SK-MEL-5 (cell line): ENCODE measurements around the gene INS. TPM values are rescaled to one million over a fixed set of nuclear protein-coding genes. Genes with fewer than 3 reads are reported as not detected.

Source experiments
- DNase-seq: peaks from one replicate; pipeline ENCODE4 v3.0.0-alpha.2; 2016; ENCODE audit warnings: low read depth, low spot score
- in situ Hi-C: cut with HindIII; loops from 2 replicates; pipeline ENCODE4 v1.10.0; 2016; ENCODE audit warnings: low sequenced_read_pairs, high pct_unique_total_duplicates, low pct_unique_long_range_greater_than_20kb
- total RNA-seq: library from RNA; depleted of rRNA; stranded (reverse); fragments of >200 nt; shearing (Covaris generic); gene quantifications from 2 replicates; pipeline ENCODE4 v1.2.3, GENCODE V29; 2014

Gene INS
- total RNA-seq, 1 experiment from 2014 or later = not detected

DNA sequence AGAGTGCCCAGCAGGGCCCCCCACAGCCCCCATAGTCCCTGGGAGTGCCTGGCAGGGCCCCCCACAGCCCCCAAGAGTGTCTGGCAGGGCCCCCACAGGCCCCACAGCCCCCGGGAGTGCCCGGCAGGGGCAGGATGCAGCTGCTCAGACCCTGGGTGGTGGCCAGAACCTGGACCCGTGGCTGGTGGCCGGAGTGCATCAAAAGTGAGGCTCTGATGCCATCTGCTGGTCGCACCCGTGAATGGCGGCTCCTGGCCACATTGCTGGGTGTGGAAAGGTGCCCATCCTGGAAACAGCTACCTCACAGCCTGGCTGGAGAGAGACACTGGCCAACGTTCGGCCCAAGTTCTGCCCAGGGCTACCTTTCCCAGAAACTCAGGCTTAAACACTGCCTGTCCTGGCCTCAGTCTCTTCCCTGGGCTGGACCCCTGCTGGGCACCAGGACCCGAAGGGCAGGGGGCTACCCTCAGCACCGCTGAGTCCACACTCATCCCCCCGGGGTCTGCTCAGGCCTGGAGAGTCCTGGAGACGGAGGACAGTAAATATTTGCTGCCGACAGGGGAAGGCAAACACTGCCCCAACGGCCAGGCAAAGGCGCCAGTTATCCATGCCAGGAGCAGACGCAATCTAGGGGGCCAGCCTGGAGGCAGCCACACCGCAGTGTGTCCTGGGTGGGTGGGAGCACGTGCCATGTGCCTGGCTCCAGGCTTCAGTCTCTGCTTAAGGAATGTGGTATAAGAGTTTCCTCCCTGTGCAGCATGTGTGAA lies 4.4 kb downstream of the INS start:
- in situ Hi-C loops = no loop called here
- DNase-seq = peak; percentile 74

DNA sequence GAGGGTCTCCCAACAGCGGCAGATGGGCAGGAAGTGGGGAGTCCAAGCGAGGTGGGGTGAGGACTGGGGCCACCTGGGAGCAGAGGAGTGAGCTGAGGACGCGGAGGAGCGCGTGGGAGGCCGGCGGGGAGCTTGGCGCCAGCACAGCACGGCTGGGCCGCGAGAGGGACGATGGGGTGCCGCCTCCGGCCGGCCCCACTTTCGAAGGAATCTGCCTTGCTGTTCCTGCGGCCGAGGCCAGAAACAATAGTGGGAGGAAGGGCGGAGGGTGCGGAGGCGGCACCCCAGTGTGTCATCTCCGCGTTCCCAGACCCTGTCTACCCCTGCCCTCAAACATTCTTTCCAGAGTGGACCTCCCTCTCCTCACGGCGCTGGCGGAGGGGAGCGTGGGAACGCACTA lies 5.5 kb downstream of the INS start:
- in situ Hi-C loops = no loop called here
- DNase-seq = no peak

DNA sequence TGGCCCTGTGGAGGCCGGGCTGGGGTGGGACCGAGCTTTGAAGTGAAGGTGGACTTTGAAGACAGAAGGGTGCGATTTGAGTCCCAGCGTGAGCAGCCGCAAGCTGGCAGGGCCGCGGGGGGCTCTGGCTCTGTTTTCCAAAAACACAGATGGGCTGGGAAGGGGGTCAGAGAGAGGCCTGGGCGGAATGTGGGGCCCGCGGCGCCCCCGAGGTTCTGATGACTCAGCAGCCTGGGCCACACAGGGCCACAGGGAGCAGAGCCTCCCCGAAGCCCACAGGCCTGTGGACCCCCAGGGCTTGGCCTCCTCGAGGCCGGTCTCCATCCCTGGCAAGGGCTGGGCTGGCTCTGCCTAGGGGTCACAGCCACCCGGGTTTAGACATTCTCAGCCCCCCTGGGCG lies 6.1 kb downstream of the INS start:
- in situ Hi-C loops = no loop called here
- DNase-seq = no peak

DNA sequence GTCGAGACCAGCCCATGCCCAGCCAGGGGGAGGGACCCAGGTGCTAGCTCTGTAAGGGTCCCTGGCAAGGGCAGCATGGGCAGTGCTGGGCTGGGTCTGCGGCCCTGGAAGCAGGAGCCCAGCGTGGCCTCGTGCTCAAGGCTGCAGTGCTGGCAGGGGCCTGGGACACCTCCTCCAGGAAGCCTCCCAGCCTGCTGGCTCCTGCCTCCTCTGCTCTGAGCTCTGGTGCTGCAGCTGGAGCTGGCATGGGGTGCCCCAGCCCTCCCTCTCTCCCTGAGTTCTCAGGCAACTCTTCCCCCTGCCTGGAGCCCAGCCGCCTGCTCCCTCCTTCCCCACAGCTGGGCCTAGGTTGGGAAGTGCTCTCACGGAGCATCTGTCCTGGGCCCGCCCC lies 6.8 kb downstream of the INS start:
- in situ Hi-C loops = no loop called here
- DNase-seq = no peak

DNA sequence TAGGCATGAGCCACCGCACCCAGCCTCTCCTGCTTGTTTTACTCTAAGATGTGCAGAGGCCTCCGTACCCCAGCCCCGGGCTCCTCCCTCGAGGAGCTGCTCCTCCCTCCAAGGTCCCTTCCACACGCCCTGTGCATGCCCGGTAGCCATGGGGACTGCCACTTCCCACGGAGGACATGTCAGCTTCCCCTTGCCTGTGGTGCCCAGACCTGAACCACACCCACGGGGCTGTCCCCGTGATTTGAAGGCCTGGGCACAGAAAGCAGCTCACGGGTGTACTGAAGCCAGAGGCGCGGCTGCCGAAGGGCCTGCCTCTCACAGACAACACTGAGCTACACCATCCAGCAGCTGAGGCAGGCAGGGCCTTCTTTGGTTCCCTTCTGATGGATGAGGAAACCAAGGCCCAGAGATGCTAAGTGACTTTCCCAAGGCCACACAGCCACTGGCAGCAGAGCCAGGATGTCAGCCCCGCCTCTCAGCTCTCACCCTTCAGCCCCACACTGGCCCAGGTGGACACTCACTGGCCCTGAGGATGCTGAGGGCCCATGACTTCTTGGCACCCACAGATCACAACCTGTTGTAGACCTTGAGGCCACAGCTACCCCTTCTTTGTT lies 7.3 kb downstream of the INS start:
- in situ Hi-C loops = no loop called here
- no peak for DNase-seq

DNA sequence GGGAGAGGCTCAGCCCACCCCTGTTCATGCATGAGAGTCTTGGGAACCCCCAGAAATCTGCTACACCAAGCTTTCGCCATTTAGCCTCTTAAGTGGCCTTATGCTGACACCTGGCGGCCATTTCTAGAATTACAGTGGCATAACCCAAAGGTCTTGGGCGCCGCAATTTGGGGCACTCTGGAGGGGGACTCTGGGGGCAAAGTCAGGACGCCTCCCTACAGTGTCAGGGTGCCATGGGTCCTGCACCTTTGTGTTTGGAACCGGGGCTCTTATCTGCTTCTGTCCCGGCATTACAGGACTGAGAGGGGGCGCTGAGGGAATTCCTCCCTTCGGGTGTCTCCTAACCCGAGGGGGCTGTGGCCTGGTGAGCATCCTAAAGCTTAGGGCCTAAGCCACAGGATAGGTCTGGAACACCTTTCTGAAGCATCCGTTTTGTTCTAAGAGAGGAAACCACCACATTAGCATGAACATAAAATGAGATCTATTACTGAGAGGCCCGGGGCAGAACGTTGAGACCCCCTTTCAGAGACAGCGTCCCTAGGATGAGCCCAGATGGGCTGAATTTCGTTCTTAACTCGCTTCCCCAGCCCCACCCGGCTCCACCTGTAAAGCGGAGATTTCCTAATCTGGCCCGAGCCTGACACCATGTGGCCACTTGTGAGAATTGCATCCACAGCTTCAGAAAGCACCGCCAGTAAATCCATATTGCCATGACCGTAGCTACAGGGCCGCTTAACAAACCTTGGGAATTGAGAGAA lies 9.3 kb downstream of the INS start:
- in situ Hi-C loops = no loop called here
- peak; percentile 75 for DNase-seq

DNA sequence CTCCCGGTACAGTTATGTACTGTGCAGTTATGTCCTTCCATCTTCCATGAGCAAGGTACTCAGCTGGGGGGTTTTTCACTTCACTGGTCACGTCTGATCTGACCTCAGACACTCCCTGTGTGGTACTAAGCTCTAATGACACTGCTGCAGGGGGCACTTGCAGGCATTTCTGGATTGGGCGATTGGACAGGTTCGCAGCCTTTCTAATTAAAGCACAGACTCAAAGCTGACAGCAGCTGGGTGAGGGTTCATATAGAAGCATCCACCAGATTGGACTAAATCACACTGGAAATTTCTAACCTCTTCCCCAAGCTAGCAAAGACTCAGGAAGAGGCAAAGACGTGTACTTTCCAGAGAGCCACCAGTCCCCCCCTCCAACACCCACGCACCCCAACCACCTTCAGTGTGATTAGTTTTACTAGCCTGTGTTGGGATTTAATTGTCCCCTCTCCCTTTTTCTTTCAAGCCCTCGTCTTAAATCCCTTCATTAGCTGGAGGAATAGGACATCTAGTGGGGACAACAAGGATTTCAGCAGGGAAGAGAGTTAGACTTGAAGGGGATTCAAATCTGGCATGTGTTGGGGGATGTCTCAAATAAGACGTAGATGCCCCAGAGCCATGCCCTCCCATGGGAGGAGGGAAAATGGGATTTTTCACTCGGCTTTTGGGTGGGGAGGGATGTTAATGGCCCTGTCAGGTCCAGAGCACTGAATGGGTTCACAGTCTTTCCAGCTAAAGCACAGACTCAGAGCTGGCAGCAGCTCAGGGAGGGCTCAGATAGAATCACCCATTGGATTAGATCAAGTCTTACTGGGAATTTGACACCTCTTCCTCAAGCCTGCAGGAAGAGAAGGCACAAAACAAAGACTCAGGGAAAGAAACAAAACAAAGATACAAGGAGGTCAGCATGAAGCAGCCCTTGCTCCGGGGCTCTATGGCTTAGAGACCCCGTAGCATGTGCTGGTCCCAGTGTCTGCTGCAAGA lies 10.9 kb downstream of the INS start:
- DNase-seq = peak; percentile 65
- in situ Hi-C loops = no loop called here

DNA sequence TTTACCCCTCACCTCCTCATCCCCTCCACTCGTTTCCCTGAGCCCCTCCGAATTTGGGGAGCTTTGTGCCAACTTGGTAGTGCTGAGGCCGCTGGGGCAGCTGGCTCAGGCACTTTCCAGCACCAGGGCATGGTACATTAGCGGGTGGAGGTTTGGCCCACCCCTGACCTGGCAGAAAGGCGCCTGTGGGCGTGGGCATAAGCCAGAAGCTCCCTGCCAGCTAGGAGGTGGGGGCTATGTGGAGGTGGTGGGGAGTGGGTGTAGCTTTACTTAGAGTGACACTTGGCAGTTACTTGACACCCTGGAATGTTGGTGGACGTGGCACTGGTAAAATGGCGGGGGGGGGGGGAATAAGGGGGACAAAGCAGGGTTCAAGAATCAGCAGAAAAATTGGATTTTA lies 11.5 kb downstream of the INS start:
- DNase-seq = no peak
- in situ Hi-C loops = no loop called here

DNA sequence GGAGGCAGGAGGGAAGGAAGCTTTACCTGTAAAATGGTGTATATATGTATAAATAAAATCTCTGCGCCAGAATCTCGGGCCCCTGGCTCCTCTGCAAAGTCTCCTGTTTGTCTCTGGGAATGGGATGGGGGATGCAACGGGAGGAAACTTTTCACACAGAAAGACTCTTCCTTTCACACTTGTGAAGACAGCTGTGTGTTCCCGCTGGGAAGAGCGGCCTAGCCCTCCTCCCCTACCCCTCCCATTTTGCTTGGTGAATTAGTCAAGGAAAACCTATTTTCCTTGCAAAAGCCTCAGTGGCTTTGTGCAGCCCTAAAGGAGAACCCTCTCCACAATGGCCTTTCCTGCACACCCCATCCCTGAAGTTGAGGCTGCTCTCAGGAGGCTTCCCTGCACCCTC lies 12.4 kb downstream of the INS start:
- no peak for DNase-seq
- in situ Hi-C loops = no loop called here

DNA sequence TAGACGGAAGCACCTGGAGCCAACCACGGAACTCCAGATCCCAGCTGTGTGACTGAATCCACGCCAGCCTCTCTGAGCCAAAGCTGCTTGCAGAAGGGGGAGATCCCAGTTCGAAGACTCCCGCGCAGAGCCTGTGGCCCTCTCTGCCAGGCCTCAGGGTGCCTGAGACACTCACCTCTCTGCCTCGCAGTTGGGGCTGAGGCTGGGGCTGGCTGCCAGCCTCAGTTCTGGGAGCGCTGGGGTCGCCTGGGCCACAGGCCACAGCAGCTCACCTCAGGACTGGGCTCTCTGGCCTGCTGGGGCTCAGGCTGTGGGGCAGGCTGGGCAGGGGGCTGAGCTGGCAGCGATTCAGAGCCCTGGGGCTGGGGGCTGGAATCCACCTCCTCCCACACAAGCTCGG lies 13.6 kb downstream of the INS start:
- in situ Hi-C loops = no loop called here
- no peak for DNase-seq

DNA sequence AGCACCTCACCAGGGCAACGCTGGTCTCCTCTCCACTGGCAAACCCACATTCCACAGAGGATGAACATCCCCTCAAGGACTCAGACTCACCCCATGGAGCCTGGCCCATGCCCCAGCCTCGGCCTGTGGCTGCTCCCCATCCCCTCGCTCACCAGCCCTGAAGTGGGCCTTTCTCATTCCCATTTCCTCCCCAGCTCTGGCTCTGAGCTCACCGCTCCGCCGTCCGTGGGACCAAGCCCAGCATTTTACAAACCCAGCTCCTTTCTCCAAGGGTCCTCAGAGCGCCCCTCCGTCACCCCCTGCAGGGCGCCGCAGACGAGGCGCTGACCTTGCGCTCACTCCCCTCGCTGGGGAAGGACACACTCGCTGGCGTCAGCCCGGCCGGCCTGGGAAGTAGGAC lies 15.0 kb downstream of the INS start:
- in situ Hi-C loops = no loop called here
- DNase-seq = no peak

DNA sequence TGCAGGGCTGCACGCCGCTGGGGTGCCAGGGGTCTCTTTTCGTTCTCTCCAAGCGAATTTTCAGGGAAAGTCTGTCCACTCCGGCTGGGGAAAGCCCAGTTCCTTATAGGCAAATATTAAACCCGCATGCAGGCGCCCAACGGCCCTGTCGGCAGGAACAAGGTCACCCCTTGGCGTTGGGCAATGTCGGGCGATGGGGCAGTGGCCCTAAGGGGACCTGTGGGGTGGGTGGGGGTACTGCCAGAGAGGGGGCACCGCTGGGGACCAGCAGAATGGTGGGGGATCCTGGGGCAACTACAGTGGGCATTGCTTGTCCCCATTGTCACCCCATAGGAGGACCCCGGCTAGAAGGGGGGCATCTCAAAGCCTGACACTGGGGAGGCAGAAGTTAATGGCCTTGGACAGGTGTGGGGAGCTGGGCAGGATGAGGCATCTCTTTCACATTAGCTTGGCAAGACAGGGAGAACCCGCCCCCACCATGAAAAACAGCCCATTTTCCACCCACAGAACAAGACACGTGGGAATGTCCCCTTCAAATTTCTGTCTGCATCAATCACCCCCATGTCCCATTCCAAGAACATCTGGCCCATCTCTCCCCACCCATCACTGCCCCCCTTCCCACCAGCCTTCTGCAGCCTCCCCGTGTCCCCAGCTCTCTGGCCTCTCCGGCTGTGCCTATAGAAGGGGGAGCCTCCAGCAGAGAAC lies 16.3 kb downstream of the INS start:
- in situ Hi-C loops = no loop called here
- no peak for DNase-seq

DNA sequence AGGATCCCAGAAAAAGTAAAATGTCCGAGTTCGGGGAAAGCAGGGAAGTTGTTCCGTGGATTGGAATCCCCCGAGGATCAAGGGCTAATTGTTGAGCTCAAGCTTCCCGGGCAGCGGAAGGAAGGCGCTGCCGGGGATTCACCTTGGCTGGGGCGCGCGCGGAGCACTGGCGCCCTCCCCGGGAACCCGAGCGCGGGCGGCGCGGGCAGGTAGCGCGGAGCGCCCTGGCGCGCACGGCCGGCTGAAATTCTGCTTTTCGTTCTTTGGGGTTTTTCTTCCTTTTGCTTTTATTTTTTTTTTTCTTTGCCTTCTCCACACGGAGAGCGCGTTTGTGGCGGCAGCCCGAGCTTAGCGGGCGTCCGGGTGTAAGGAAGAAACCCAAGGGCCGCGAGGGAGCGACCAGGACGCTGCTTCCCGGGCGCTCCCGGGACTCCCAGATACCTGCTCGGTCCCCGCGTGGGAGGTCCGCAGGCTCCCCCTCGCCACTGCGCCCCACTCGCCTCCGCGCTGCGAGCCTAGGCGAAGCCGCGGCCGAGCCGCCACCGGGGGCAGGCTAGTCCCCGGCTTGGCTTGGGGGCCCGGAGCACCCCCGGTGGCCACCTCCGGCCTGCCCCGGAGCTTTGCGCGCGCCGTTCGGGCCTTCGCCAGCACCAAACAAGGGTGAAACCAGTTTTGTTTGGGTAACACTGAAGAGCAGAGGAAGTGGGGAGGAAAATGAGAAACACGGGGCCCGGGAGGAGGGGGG lies 17.0 kb downstream of the INS start:
- in situ Hi-C loops = no loop called here
- no peak for DNase-seq

DNA sequence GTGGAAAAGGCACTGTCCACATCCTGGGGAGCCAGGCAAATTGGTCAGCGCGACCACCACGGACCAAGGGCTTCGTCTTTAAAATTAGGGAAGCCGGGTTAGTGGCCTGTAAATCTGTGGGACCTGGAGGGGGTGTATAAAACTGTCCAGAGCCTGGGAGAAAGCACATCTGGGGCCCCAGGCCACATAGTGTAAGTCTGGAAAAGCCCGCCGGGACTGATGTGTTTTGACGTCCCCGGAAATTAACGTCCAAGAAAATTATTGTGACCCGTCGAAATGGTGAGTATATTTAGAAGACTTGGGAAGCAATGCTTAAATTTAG lies 17.6 kb downstream of the INS start:
- in situ Hi-C loops = no loop called here

DNA sequence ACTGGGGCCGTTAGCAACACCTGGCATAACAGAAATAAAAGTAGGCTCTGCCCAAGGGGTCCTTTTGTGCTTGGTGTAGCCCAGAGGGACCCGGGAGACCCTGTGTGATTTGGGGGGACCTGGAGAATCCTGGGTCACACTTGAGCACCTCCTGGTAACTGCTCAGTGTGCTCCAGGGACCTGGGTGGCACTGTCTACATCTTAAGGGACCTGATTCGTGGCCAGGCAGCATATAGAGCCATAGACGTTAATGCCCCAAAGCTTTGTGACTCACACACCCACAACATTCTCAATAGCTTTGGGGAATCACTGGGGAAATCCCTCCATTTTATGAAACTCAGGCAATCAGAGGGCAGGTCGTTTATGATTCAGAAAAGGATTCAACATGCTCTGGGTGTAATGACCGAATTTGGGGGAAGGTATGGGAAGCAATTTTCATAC lies 18.2 kb downstream of the INS start:
- in situ Hi-C loops = no loop called here
- no peak for DNase-seq

More for the DNA sequence above, 17.6 kb downstream of the INS start:
- no peak for DNase-seq

DNA sequence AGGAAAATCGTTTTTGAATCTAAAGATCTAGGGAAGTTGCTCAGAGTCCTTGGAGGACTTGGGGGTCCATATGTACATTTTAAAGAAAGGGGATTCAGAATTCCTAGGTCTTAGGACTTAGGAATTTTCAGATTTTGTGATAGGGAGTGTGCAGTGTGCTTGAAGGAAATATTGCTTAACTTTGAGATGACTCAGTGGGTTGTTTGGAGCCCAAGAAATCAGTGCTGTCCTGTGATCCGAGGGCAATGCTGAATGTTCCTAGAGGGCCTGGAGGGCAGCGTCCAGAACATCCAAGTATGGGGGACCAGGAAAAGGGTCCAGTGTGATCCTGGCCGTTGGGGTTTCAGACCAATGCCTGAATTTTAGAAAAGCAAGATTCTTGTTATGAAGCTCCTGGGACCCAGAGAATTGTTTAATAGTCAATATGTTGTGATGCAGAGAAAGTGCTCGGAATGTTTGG lies 18.7 kb downstream of the INS start:
- in situ Hi-C loops = no loop called here
- DNase-seq = no peak
